ENCODE results near the gene KCNMB3.

The KCNMB3 gene

GRCh38 chr3:179265092-179265491, 14.2 kb upstream of the KCNMB3 start:
- no peak overlapping the region for H3K27ac ChIP-seq (replicated peaks)
- no peaks in the 10 kb centered on the region for H3K27me3 ChIP-seq (ENCODE audit: insufficient read depth, poor library complexity, severe bottlenecking)
- no peak for TF ChIP-seq GABPA (IDR thresholded peaks at IDR 0.05; ENCODE audit: low read depth)
- TF ChIP-seq, protein P1, sequence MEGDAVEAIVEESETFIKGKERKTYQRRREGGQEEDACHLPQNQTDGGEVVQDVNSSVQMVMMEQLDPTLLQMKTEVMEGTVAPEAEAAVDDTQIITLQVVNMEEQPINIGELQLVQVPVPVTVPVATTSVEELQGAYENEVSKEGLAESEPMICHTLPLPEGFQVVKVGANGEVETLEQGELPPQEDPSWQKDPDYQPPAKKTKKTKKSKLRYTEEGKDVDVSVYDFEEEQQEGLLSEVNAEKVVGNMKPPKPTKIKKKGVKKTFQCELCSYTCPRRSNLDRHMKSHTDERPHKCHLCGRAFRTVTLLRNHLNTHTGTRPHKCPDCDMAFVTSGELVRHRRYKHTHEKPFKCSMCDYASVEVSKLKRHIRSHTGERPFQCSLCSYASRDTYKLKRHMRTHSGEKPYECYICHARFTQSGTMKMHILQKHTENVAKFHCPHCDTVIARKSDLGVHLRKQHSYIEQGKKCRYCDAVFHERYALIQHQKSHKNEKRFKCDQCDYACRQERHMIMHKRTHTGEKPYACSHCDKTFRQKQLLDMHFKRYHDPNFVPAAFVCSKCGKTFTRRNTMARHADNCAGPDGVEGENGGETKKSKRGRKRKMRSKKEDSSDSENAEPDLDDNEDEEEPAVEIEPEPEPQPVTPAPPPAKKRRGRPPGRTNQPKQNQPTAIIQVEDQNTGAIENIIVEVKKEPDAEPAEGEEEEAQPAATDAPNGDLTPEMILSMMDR (IDR thresholded peaks at IDR 0.05; ENCODE audit: insufficient read depth, low read length), result no peak
- TF ChIP-seq, protein P2, sequence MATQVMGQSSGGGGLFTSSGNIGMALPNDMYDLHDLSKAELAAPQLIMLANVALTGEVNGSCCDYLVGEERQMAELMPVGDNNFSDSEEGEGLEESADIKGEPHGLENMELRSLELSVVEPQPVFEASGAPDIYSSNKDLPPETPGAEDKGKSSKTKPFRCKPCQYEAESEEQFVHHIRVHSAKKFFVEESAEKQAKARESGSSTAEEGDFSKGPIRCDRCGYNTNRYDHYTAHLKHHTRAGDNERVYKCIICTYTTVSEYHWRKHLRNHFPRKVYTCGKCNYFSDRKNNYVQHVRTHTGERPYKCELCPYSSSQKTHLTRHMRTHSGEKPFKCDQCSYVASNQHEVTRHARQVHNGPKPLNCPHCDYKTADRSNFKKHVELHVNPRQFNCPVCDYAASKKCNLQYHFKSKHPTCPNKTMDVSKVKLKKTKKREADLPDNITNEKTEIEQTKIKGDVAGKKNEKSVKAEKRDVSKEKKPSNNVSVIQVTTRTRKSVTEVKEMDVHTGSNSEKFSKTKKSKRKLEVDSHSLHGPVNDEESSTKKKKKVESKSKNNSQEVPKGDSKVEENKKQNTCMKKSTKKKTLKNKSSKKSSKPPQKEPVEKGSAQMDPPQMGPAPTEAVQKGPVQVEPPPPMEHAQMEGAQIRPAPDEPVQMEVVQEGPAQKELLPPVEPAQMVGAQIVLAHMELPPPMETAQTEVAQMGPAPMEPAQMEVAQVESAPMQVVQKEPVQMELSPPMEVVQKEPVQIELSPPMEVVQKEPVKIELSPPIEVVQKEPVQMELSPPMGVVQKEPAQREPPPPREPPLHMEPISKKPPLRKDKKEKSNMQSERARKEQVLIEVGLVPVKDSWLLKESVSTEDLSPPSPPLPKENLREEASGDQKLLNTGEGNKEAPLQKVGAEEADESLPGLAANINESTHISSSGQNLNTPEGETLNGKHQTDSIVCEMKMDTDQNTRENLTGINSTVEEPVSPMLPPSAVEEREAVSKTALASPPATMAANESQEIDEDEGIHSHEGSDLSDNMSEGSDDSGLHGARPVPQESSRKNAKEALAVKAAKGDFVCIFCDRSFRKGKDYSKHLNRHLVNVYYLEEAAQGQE (IDR thresholded peaks at IDR 0.05; ENCODE audit: insufficient replicate concordance, low read depth), result no peak
- no peak for TF ChIP-seq POLR2AphosphoS5 (IDR thresholded peaks at IDR 0.05; ENCODE audit: low read depth)
- TF ChIP-seq SPI1 (IDR thresholded peaks at IDR 0.05; ENCODE audit: borderline replicate concordance, low read depth), result no peak
- DNase-seq (ENCODE audit: low read depth in 1 of 2, low spot score in 1 of 2), result no peak
- no peak overlapping the region for H3K4me3 ChIP-seq (replicated peaks; ENCODE audit: insufficient read depth, low read length)

DNA sequence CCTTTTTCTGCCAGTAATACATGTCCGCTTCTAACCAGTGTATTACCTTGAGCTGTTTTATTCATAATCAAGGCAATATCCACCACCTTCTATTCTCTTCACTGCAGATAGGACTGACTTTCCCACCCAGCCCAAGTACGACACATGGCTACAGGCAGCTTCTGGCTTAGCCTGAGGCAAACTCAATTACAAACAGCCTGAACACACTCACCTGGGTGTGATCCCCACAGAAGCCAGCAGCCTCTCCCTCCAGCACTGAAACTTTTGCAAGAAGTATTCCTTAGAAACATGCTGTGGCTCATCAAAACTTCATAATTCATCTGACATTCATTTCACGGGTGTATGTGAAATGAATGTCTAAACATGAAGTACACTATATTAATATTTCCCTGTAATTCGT, 13.5 kb upstream of the KCNMB3 start:
- Histone ChIP-seq H3K27me3 (ENCODE audit: insufficient read depth, poor library complexity, severe bottlenecking) (no peaks in the 10 kb centered on the region), H3K4me3 (replicated peaks; ENCODE audit: insufficient read depth, low read length) (no peak overlapping the region), H3K27ac (replicated peaks) (no peak overlapping the region)
- DNase-seq (ENCODE audit: low read depth in 1 of 2, low spot score in 1 of 2), result no peak
- TF ChIP-seq, protein P1 (IDR thresholded peaks at IDR 0.05; ENCODE audit: insufficient read depth, low read length), result no peak
- TF ChIP-seq SPI1 (IDR thresholded peaks at IDR 0.05; ENCODE audit: borderline replicate concordance, low read depth) (no peak), POLR2AphosphoS5 (IDR thresholded peaks at IDR 0.05; ENCODE audit: low read depth) (no peak), GABPA (IDR thresholded peaks at IDR 0.05; ENCODE audit: low read depth) (no peak)
- TF ChIP-seq, protein P2 (IDR thresholded peaks at IDR 0.05; ENCODE audit: insufficient replicate concordance, low read depth), result no peak

DNA sequence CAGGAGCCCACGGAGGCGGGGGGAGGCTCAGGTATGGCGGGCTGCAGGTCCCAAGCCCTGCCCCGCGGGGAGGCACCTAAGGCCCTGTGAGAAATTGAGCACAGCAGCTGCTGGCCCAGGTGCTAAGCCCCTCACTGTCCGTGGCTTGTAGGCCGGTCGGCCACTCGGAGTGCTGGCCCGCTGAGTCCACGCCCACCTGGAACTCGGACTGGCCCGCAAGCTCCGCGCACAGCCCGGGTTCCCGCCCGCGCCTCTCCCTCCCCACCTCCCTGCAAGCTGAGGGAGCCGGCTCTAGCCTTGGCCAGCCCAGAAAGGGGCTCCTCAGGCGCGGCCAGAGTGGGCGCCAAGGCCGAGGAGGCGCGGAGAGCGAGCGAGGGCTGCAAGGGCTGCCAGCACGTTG, 12.2 kb upstream of the KCNMB3 start:
- Histone ChIP-seq H3K27me3 (ENCODE audit: insufficient read depth, poor library complexity, severe bottlenecking) (no peaks in the 10 kb centered on the region), H3K4me3 (replicated peaks; ENCODE audit: insufficient read depth, low read length) (no peak overlapping the region), H3K27ac (replicated peaks) (no peak overlapping the region)
- no peak for DNase-seq (ENCODE audit: low read depth in 1 of 2, low spot score in 1 of 2)
- TF ChIP-seq POLR2AphosphoS5 (IDR thresholded peaks at IDR 0.05; ENCODE audit: low read depth) (no peak), GABPA (IDR thresholded peaks at IDR 0.05; ENCODE audit: low read depth) (no peak), SPI1 (IDR thresholded peaks at IDR 0.05; ENCODE audit: borderline replicate concordance, low read depth) (no peak)
- TF ChIP-seq, protein P1 (IDR thresholded peaks at IDR 0.05; ENCODE audit: insufficient read depth, low read length), result no peak
- TF ChIP-seq, protein P2 (IDR thresholded peaks at IDR 0.05; ENCODE audit: insufficient replicate concordance, low read depth), result no peak

Data from HL-60 (cell line).